ENCODE results near the gene GATA6.
"Not testable (repeated sequence)": the region's sequence is repeated elsewhere in the genome, so short reads cannot be mapped to it uniquely, and the experiment has no call there.

Gene GATA6

GRCh38 chr18:22210311-22210754, 40.9 kb downstream of the GATA6 start:
- DNase-seq = no peak

GRCh38 chr18:22211657-22212056, 42.3 kb downstream of the GATA6 start:
- DNase-seq = no peak

- no peak for DNase-seq
Measured at GRCh38 chr18:22213333-22213973, 44.1 kb downstream of the GATA6 start.

- DNase-seq = no peak
Measured at GRCh38 chr18:22214731-22215528, 45.5 kb downstream of the GATA6 start.

- no peak for DNase-seq
Measured at GRCh38 chr18:22218835-22219234, 49.4 kb downstream of the GATA6 start.

GRCh38 chr18:22219568-22220355, 50.4 kb downstream of the GATA6 start:
- DNase-seq = no peak

GRCh38 chr18:22220585-22220984, 51.2 kb downstream of the GATA6 start:
- DNase-seq = not testable (repeated sequence)

- no peak for DNase-seq
Measured at GRCh38 chr18:22221350-22221749, 52.0 kb downstream of the GATA6 start.

GRCh38 chr18:22223254-22223964, 54.0 kb downstream of the GATA6 start:
- DNase-seq = peak; percentile 6

- no peak for DNase-seq
Measured at GRCh38 chr18:22223965-22224322, 54.6 kb downstream of the GATA6 start.

GRCh38 chr18:22224339-22224738, 55.0 kb downstream of the GATA6 start:
- no peak for DNase-seq

- DNase-seq = no peak
Measured at GRCh38 chr18:22226801-22227200, 57.4 kb downstream of the GATA6 start.

- no peak for DNase-seq
Measured at GRCh38 chr18:22228976-22229375, 59.6 kb downstream of the GATA6 start.

- DNase-seq = no peak
Measured at GRCh38 chr18:22229456-22230124, 60.2 kb downstream of the GATA6 start.

GRCh38 chr18:22230471-22230945, 61.1 kb downstream of the GATA6 start:
- DNase-seq = no peak

GRCh38 chr18:22233266-22233665, 63.9 kb downstream of the GATA6 start:
- DNase-seq = no peak

GRCh38 chr18:22238036-22238435, 68.6 kb downstream of the GATA6 start:
- peak; percentile 41 for DNase-seq

- no peak for DNase-seq
Measured at GRCh38 chr18:22238681-22239080, 69.3 kb downstream of the GATA6 start.

- DNase-seq = no peak
Measured at GRCh38 chr18:22241921-22242361, 72.6 kb downstream of the GATA6 start.

GRCh38 chr18:22243513-22243912, 74.1 kb downstream of the GATA6 start:
- no peak for DNase-seq

- DNase-seq = no peak
Measured at GRCh38 chr18:22250026-22250425, 80.6 kb downstream of the GATA6 start.

GRCh38 chr18:22250591-22250996, 81.2 kb downstream of the GATA6 start:
- DNase-seq = no peak

All from activated gamma-delta T cell treated with Interleukin-2 at 50 U/mL for 16 hours (primary cell).